ENCODE results near the gene CLDND2.

CLDND2 gene

DNA sequence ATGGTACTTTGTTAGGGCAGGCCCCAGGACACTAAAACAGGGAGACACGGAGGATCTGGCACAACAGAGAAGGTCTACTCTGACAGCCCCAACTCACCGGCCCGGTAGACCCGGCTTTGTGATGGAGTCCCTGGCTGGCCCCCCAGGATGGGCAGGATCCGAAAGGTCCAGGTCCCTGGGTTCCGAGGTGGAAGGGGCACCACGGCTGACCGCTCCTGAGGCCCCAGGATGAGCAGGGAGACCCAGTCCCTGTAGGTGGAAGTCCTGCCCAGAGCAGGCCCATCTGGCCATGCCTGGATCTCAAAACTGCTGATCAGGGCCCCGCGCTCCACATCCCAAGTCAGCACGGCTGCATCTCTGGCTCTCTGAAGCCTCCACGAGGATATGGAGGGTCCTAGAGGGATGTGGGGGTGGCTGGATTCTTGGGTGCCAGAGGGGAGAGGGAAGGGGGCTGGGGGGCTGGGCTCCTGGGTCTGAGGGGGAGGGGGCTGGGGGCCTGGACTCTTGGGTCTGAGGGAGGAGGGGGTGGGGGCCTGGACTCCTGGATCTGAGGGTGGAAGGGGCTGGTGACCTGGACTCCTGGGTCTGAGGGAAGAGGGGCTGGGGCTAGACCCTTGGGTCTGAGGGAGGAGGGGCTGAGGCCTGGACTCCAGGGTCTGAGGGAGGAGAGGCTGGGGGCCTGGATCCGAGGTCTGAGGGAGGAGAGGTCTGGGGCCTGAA is 31.5 kb downstream of the CLDND2 start:
- TF ChIP-seq, protein P1, sequence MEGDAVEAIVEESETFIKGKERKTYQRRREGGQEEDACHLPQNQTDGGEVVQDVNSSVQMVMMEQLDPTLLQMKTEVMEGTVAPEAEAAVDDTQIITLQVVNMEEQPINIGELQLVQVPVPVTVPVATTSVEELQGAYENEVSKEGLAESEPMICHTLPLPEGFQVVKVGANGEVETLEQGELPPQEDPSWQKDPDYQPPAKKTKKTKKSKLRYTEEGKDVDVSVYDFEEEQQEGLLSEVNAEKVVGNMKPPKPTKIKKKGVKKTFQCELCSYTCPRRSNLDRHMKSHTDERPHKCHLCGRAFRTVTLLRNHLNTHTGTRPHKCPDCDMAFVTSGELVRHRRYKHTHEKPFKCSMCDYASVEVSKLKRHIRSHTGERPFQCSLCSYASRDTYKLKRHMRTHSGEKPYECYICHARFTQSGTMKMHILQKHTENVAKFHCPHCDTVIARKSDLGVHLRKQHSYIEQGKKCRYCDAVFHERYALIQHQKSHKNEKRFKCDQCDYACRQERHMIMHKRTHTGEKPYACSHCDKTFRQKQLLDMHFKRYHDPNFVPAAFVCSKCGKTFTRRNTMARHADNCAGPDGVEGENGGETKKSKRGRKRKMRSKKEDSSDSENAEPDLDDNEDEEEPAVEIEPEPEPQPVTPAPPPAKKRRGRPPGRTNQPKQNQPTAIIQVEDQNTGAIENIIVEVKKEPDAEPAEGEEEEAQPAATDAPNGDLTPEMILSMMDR (conservative IDR thresholded peaks at IDR 0.05; ENCODE audit: low read depth, low read length), result no peak
- no peak for DNase-seq (ENCODE audit: low read depth)
- H3K4me3 ChIP-seq (ENCODE audit: low read depth, low read length), result no peak overlapping the region

DNA sequence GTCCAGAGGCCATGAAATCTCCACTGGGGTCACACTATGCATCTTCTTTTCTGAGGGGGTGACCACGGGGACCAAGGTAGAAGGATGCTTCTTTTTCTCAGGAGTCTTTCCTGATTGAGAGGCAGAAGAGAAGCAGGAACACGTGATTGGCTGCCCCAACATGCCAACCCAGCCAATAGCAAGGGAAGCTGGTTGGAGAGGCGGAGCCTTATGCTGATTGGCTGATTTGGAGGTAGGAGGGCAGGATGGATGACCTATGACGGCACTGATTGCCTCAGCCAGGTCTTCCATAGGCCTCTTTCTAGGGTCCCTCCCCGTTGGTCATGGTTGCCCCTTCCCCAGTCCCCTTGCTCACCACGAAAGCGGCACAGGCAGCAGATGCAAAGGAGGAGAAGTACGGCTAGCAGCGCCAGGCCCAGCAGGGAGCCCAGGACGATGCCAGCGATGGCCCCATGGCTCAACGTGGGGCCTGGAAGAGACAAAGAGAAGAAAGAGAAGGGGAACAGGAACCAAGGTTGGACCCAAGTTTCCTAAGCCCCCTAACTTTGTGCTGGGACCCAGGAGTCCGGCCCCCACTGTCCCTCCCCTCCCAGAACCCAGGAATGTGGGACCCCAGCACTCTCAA is 34.9 kb downstream of the CLDND2 start:
- H3K4me3 ChIP-seq (ENCODE audit: low read depth, low read length), result no peak overlapping the region
- DNase-seq (ENCODE audit: low read depth), result no peak
- TF ChIP-seq, protein P1 (conservative IDR thresholded peaks at IDR 0.05; ENCODE audit: low read depth, low read length), result no peak

DNA sequence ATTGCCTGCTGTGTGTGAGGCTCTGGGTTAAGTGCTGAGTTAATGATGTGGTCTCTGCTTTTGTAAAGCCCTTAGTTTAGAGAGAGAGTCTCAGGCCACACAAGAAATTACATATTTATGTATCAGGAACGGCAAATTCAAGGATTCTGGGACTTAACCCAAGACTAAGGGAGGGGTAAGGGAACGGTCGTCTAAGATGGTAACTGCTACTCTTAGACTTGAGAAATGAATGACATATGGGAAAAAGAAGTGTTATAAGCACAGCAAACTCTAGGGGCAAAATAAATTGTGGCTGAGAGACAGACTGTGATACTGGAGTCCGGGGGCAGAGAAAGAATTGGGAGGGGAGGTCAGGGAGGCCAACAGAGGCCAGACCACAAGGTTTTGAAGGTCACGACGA is 37.1 kb downstream of the CLDND2 start:
- TF ChIP-seq, protein P1 (conservative IDR thresholded peaks at IDR 0.05; ENCODE audit: low read depth, low read length), result no peak
- no peak for DNase-seq (ENCODE audit: low read depth)

DNA sequence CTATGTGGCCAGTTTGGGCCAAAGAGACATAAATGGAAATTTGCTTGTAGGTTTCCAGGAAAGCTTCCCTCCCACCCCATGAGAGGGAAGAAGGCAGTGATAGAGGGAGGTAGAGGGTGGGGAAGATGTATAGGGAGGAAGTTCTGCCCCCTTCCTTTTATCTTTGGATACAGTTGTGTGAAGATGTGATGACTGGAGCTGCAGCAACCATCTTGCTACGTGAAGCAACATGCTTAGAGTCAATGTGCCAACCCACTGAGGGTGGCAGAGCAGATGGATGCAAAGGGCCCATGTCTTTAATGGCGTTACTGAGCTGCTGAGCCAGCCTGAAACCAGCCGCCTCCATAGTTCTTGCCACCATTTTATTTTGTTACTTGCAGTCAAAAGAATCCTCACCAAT is 37.6 kb downstream of the CLDND2 start:
- TF ChIP-seq, protein P1 (conservative IDR thresholded peaks at IDR 0.05; ENCODE audit: low read depth, low read length), result no peak
- no peak for DNase-seq (ENCODE audit: low read depth)
- no peak overlapping the region for H3K4me3 ChIP-seq (ENCODE audit: low read depth, low read length)

More for the DNA sequence above, 37.1 kb downstream of the CLDND2 start:
- H3K4me3 ChIP-seq (ENCODE audit: low read depth, low read length), result no peak overlapping the region

DNA sequence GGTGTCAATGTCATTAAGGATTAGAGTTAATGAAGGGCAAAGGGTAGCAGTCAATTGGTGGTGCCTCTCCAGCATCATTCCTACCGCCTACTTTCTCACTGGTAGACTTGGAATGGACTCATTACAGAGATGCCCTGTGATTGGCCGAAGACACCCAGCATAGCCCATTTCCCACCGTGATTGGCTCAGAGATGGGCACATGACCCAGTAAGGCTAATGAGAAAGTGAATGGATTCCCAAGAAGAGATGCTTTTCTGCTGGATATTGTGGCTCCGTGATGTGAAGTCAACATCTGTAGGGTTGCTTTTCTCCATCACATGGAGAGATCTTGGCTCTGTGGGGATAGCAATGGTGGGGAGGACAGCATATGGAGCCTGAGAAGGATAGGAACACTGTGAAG is 38.4 kb downstream of the CLDND2 start:
- DNase-seq (ENCODE audit: low read depth), result no peak
- TF ChIP-seq, protein P1 (conservative IDR thresholded peaks at IDR 0.05; ENCODE audit: low read depth, low read length), result no peak
- H3K4me3 ChIP-seq (ENCODE audit: low read depth, low read length), result no peak overlapping the region

DNA sequence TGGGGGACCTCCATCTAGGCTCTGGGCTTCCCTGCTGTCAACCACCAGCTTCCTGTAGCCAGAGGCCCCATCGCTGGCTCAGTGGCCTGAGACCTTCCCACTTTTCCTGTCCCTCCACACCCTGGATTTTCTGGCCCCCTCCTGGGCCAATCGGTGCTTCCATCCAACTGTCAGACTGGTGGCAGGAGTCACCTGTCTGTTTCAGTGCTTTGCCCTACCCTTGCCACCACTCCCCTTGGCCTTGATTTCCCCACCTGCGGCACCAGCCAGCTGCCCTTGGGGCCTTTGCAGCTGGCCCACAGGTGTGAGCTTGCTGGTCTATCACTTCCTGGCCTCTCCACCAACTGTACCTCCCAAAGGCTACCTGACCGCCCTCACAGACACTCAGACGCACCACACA is 39.4 kb downstream of the CLDND2 start:
- DNase-seq (ENCODE audit: low read depth), result no peak
- no peak overlapping the region for H3K4me3 ChIP-seq (ENCODE audit: low read depth, low read length)
- TF ChIP-seq, protein P1 (conservative IDR thresholded peaks at IDR 0.05; ENCODE audit: low read depth, low read length), result no peak

Measured in choroid plexus epithelial cell (primary cell).